ENCODE results near the gene CEND1. TPM values are rescaled to one million over a fixed set of nuclear protein-coding genes. Genes with fewer than 3 reads are reported as not detected.

Gene CEND1
- total RNA-seq, 6 donors from 2014 or later, result not detected

GRCh38 chr11:830295-831117, 40.6 kb upstream of the CEND1 start:
- H3K4me1 ChIP-seq, result peaks cover 86 to 96% (median 91%) of the 10 kb centered on the region in 4 donors

GRCh38 chr11:829847-830294, 40.0 kb upstream of the CEND1 start:
- no peaks in the 10 kb centered on the region for H3K9me3 ChIP-seq
- DNase-seq, result no peak
- peak overlapping the region; percentile 48 to 92 (median 84) for H3K27ac ChIP-seq
- H3K4me3 ChIP-seq, result peak overlapping the region in 3 of 4 donors; percentile 39 to 46 (median 45)
- H3K27me3 ChIP-seq, result peaks cover 0 to 4% (median 0%) of the 10 kb centered on the region in 4 donors
- ATAC-seq (ENCODE audit: low FRiP score in 2 of 2), result peak in 1 of 2 donors; percentile 0
- peaks cover 2 to 7% (median 6%) of the 10 kb centered on the region in 4 donors for H3K36me3 ChIP-seq
- H3K4me1 ChIP-seq, result peaks cover 88 to 96% (median 91%) of the 10 kb centered on the region in 4 donors
- WGBS, 2 donors, result 2 to 10% methylated on average over 2 to 18 of the region's 39 CpGs
- TF ChIP-seq POLR2AphosphoS5 (IDR thresholded peaks at IDR 0.05) (no peak), POLR2A (IDR thresholded peaks at IDR 0.05) (peak in 1 of 4 donors; percentile 59)

More at GRCh38 chr11:830295-831117, 40.6 kb upstream of the CEND1 start:
- Histone ChIP-seq H3K9me3 (no peaks in the 10 kb centered on the region), H3K36me3 (peaks cover 0 to under 1% (median under 1%) of the 10 kb centered on the region in 4 donors), H3K27me3 (peaks cover 0 to 4% (median 0%) of the 10 kb centered on the region in 4 donors), H3K27ac (peak overlapping the region in 3 of 4 donors; percentile 48 to 89 (median 78)), H3K4me3 (peak overlapping the region in 3 of 4 donors; percentile 39 to 46 (median 45))
- DNase-seq (peak; percentile 88 to 94), ATAC-seq (ENCODE audit: low FRiP score in 2 of 2) (peak; percentile 53 to 61)
- TF ChIP-seq POLR2A (IDR thresholded peaks at IDR 0.05) (peak in 1 of 4 donors; percentile 47), CTCF (IDR thresholded peaks at IDR 0.05) (no peak), POLR2AphosphoS5 (IDR thresholded peaks at IDR 0.05) (peak in 1 of 2 donors; percentile 40), EP300 (IDR thresholded peaks at IDR 0.05) (no peak)
- WGBS, 2 donors, result 33 to 38% methylated on average over 25 to 32 of the region's 78 CpGs

GRCh38 chr11:829176-829846, 39.4 kb upstream of the CEND1 start:
- TF ChIP-seq POLR2A (IDR thresholded peaks at IDR 0.05) (peak in 1 of 4 donors; percentile 41), CTCF (IDR thresholded peaks at IDR 0.05) (no peak)
- DNase-seq (peak in 1 of 2 donors; percentile 89), ATAC-seq (ENCODE audit: low FRiP score in 2 of 2) (peak; percentile 9 to 23)
- H3K36me3 ChIP-seq, result peaks cover 7 to 13% (median 12%) of the 10 kb centered on the region in 4 donors
- H3K27me3 ChIP-seq, result peaks cover 0 to 4% (median 0%) of the 10 kb centered on the region in 4 donors
- peak overlapping the region in 3 of 4 donors; percentile 39 to 46 (median 45) for H3K4me3 ChIP-seq
- H3K4me1 ChIP-seq, result peaks cover 84 to 96% (median 87%) of the 10 kb centered on the region in 4 donors
- H3K9me3 ChIP-seq, result no peaks in the 10 kb centered on the region
- 0 to 11% methylated on average over 2 to 37 of the region's 40 CpGs for WGBS, 2 donors
- peak overlapping the region; percentile 48 to 92 (median 84) for H3K27ac ChIP-seq

- Histone ChIP-seq H3K9me3 (no peaks in the 10 kb centered on the region), H3K4me1 (peaks cover 78 to 90% (median 80%) of the 10 kb centered on the region in 4 donors), H3K4me3 (peak overlapping the region in 2 of 4 donors; percentile 45 to 46), H3K27me3 (peaks cover 0 to 4% (median 0%) of the 10 kb centered on the region in 4 donors), H3K27ac (peak overlapping the region; percentile 48 to 92 (median 84)), H3K36me3 (peaks cover 14 to 20% (median 19%) of the 10 kb centered on the region in 4 donors)
- WGBS, 2 donors, result 54 to 79% methylated on average over 9 to 21 of the region's 21 CpGs
- TF ChIP-seq EP300 (IDR thresholded peaks at IDR 0.05) (no peak), POLR2A (IDR thresholded peaks at IDR 0.05) (no peak), CTCF (IDR thresholded peaks at IDR 0.05) (no peak), POLR2AphosphoS5 (IDR thresholded peaks at IDR 0.05) (no peak)
- DNase-seq (peak in 1 of 2 donors; percentile 75), ATAC-seq (ENCODE audit: low FRiP score in 2 of 2) (no peak)
Measured at GRCh38 chr11:828506-829175, 38.8 kb upstream of the CEND1 start.
